Lower lobe of right lung (tissue), 2 donors: Measurements from ENCODE around the gene LHX2. TPM values are rescaled to one million over a fixed set of nuclear protein-coding genes. Genes with fewer than 3 reads are reported as not detected.

Experiments used
- ATAC-seq, 2 donors: fragments of 200-7000 bp; cut with Tn5 transposase; one replicate each; pipeline ENCODE4 v1.9.1; 2020 to 2022; ENCODE audit warnings: mild to moderate bottlenecking in 2 of 2, moderate library complexity in 2 of 2
- DNase-seq: peaks from one replicate; pipeline ENCODE4 v3.0.0-alpha.2; 2020
- H3K27ac ChIP-seq: fragments of 200-600 bp; one replicate; pipeline ENCODE4 v1.8.0; 2022
- H3K27me3 ChIP-seq: fragments of 200-600 bp; one replicate; pipeline ENCODE4 v1.8.0; 2022; ENCODE audit warnings: low read depth
- H3K36me3 ChIP-seq: fragments of 200-600 bp; one replicate; pipeline ENCODE4 v1.8.0; 2022; ENCODE audit warnings: mild to moderate bottlenecking
- H3K4me1 ChIP-seq: fragments of 200-600 bp; one replicate; pipeline ENCODE4 v1.8.0; 2022
- H3K4me3 ChIP-seq: fragments of 200-600 bp; one replicate; pipeline ENCODE4 v1.8.0; 2022; ENCODE audit warnings: mild to moderate bottlenecking
- H3K9me3 ChIP-seq: fragments of 200-600 bp; one replicate; pipeline ENCODE4 v1.8.0; 2022
- CTCF ChIP-seq: fragments of 200-600 bp; IDR thresholded peaks from one replicate; pipeline ENCODE4 v1.8.0; 2022; ENCODE audit warnings: antibody characterized with exemption, mild to moderate bottlenecking
- intact Hi-C: fragments of 100-400 bp; cut with DNase I; formaldehyde crosslinking; loops from one replicate; pipeline ENCODE4 v1.11.0; 2022
- total RNA-seq: library from RNA; stranded (reverse); fragmentation: NEBNext Ultra II Directional; extraction: Animal tissue kit (Norgen Biotek cat#: 25700); gene quantifications from one replicate; pipeline ENCODE4 v1.2.1, GENCODE V29; 2021
- donor health status: DM: no; HTN: yes; CAD: no; lungs with severe emphysema.

The LHX2 gene
- total RNA-seq, 1 donor from 2014 or later: not detected

DNA sequence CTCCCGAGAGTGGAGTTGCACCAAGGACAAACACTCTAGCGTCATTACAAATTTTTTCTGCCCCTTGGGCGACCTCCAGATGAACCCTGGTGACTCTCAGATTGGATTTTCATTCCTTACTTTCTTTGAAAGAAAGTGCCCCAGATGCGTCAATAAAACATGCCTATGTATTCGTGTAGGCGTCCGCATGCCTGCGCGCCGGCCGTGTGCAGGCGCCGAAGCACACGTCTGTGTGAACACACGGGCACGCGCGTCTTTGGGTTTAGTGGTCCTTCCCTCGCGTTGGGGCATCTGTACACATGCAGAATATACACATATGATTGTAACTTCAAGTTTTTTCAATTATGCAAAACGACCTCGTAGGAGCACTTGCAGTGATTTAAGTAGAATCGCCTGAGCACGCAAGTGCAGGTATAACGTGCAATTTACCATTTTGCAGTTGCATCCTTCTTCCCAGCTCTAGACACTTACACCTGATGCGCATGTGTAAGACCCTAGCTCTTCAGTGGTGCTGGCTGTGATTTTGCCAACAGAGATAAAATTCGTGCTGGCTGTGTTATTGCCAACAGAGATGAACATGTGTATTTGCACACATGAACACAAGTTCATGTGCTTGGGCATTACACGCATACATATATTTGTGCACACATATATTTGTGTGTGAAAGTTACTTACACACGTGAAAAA, 1.9 kb upstream of the LHX2 start:
- intact Hi-C loops: no loop called here
- H3K27ac ChIP-seq: no peak overlapping the region
- no peak overlapping the region for H3K4me3 ChIP-seq
- DNase-seq (no peak), ATAC-seq (no peak)
- peaks cover 100% of the 10 kb centered on the region for H3K27me3 ChIP-seq
- no peaks in the 10 kb centered on the region for H3K36me3 ChIP-seq
- no peaks in the 10 kb centered on the region for H3K9me3 ChIP-seq
- peaks cover 40% of the 10 kb centered on the region for H3K4me1 ChIP-seq
- no peak for TF ChIP-seq CTCF

- intact Hi-C loops: no loop called here
- peaks cover 100% of the 10 kb centered on the region for H3K27me3 ChIP-seq
- no peak for DNase-seq
- no peaks in the 10 kb centered on the region for H3K9me3 ChIP-seq
- H3K27ac ChIP-seq: no peak overlapping the region
- no peak for TF ChIP-seq CTCF
- no peaks in the 10 kb centered on the region for H3K36me3 ChIP-seq
- no peak for ATAC-seq
- no peak overlapping the region for H3K4me3 ChIP-seq
- peaks cover 42% of the 10 kb centered on the region for H3K4me1 ChIP-seq
Observed at GRCh38 chr9:124010303-124010664, 1.3 kb upstream of the LHX2 start.

GRCh38 chr9:124010665-124011321, 775 bp upstream of the LHX2 start:
- no peaks in the 10 kb centered on the region for H3K9me3 ChIP-seq
- ATAC-seq (no peak), DNase-seq (no peak)
- peaks cover 100% of the 10 kb centered on the region for H3K27me3 ChIP-seq
- H3K36me3 ChIP-seq: no peaks in the 10 kb centered on the region
- TF ChIP-seq CTCF: no peak
- H3K4me1 ChIP-seq: peaks cover 48% of the 10 kb centered on the region
- intact Hi-C loops: no loop called here
- peak overlapping the region; percentile 32 for H3K4me3 ChIP-seq
- no peak overlapping the region for H3K27ac ChIP-seq

- Histone ChIP-seq H3K27me3 (peaks cover 100% of the 10 kb centered on the region), H3K9me3 (no peaks in the 10 kb centered on the region), H3K4me1 (peaks cover 64% of the 10 kb centered on the region), H3K4me3 (peak overlapping the region; percentile 25), H3K36me3 (no peaks in the 10 kb centered on the region), H3K27ac (no peak overlapping the region)
- no peak for ATAC-seq
- no peak for TF ChIP-seq CTCF
- intact Hi-C loops: no loop called here
- DNase-seq: no peak
Observed at GRCh38 chr9:124012368-124013301, 1.1 kb downstream of the LHX2 start.

DNA sequence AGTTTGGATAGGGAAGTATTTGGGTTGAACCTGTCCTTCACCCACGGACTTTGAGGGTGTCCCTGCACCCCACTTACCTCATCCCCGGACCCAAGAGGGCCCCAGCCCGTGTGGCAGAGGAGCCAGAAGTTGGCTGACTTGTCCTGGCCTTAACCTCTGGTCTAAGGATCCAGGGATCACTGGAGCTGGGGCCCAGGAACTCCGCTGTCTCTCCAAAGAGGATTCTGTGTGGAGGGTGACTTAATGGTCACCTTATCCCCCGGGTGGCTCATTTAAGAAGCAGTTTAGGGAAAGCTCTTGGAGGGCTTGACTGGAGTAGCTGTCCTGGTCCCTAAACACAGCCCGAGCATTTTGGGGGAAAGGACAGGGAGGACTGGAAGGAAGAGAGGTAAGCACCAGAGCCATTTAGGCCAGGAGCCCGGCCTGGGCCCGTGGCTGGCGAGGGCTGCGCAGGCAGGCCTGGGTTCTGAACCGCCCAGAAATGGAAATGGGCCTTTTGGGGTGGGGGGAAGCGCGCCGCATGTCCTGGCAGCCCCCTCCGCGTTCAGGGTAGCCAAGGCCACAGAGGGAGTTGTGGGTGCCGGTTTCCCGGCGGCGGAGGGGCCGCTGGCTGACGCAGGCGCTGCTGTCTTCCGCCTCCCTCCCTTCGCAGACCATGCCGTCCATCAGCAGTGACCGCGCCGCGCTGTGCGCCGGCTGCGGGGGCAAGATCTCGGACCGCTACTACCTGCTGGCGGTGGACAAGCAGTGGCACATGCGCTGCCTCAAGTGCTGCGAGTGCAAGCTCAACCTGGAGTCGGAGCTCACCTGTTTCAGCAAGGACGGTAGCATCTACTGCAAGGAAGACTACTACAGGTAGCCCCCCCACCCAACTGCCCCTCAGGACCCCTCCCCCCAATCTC, 2.0 kb downstream of the LHX2 start:
- no peak overlapping the region for H3K4me3 ChIP-seq
- ATAC-seq (no peak), DNase-seq (no peak)
- peaks cover 100% of the 10 kb centered on the region for H3K27me3 ChIP-seq
- H3K27ac ChIP-seq: no peak overlapping the region
- H3K4me1 ChIP-seq: peaks cover 65% of the 10 kb centered on the region
- no peaks in the 10 kb centered on the region for H3K36me3 ChIP-seq
- no peak for TF ChIP-seq CTCF
- H3K9me3 ChIP-seq: no peaks in the 10 kb centered on the region
- intact Hi-C loops: no loop called here
